Trophoblast cell (in vitro differentiated cells and primary cell): ENCODE measurements around the gene NTM.

Experiments
- DNase-seq, 2 donors: peaks; one replicate each; pipeline ENCODE4 v3.0.0-alpha.2; 2016
- H2AFZ ChIP-seq: 2 replicates; pipeline ENCODE4 v1.6.1; 2013; ENCODE audit warnings: low read length, moderate library complexity, mild to moderate bottlenecking; ENCODE audit not compliant: insufficient read depth, poor library complexity
- H2AK5ac ChIP-seq: 2 replicates; pipeline ENCODE4 v1.6.1; 2013; ENCODE audit warnings: mild to moderate bottlenecking, low read length
- H2BK120ac ChIP-seq: 2 replicates; pipeline ENCODE4 v1.6.1; 2013; ENCODE audit warnings: low read length, mild to moderate bottlenecking, moderate library complexity; ENCODE audit not compliant: insufficient read depth, poor library complexity
- H2BK12ac ChIP-seq: 2 replicates; pipeline ENCODE4 v1.6.1; 2013; ENCODE audit warnings: mild to moderate bottlenecking, low read length, moderate library complexity
- H2BK5ac ChIP-seq: 2 replicates; pipeline ENCODE4 v1.6.1; 2013; ENCODE audit warnings: low read length, low read depth, moderate library complexity, mild to moderate bottlenecking; ENCODE audit not compliant: poor library complexity
- H3K14ac ChIP-seq: 2 replicates; pipeline ENCODE4 v1.6.1; 2013; ENCODE audit warnings: mild to moderate bottlenecking, low read length
- H3K18ac ChIP-seq: 2 replicates; pipeline ENCODE4 v1.6.1; 2013; ENCODE audit warnings: mild to moderate bottlenecking, low read length
- H3K23ac ChIP-seq: 2 replicates; pipeline ENCODE4 v1.6.1; 2013; ENCODE audit warnings: low read length
- H3K27ac ChIP-seq: 2 replicates; pipeline ENCODE4 v1.5.1; 2013; ENCODE audit warnings: low read depth, mild to moderate bottlenecking, inconsistent platforms, low read length, moderate library complexity
- H3K27me3 ChIP-seq: 2 replicates; pipeline ENCODE4 v1.6.1; 2013; ENCODE audit warnings: inconsistent platforms, mild to moderate bottlenecking, low read length, moderate library complexity; ENCODE audit not compliant: insufficient read depth
- H3K36me3 ChIP-seq, 2 experiments: 1 replicate in 1 of 2; 2 replicates in 1 of 2; pipeline ENCODE4 v1.6.1; 2013; ENCODE audit warnings: low read length in 2 of 2, mild to moderate bottlenecking in 2 of 2, moderate library complexity in 1 of 2; ENCODE audit not compliant: insufficient read depth in 2 of 2, control insufficient read depth in 1 of 2
- H3K4ac ChIP-seq: 2 replicates; pipeline ENCODE4 v1.6.1; 2013; ENCODE audit warnings: low read depth, mild to moderate bottlenecking, low read length, moderate library complexity
- H3K4me1 ChIP-seq, 2 experiments: 1 replicate in 1 of 2; 2 replicates in 1 of 2; pipeline ENCODE4 v1.6.1; 2013; ENCODE audit warnings: low read length in 2 of 2, mild to moderate bottlenecking in 2 of 2, moderate library complexity in 1 of 2; ENCODE audit not compliant: insufficient read depth in 2 of 2, control insufficient read depth in 1 of 2
- H3K4me2 ChIP-seq: 2 replicates; pipeline ENCODE4 v1.6.1; 2013; ENCODE audit warnings: inconsistent platforms, mild to moderate bottlenecking, low read length, moderate library complexity
- H3K4me3 ChIP-seq: 2 replicates; pipeline ENCODE4 v1.5.1; 2013; ENCODE audit warnings: mild to moderate bottlenecking, low read depth, low read length, inconsistent platforms
- H3K79me1 ChIP-seq: one replicate; pipeline ENCODE4 v1.6.1; 2013; ENCODE audit warnings: low read length
- H3K79me2 ChIP-seq: 2 replicates; pipeline ENCODE4 v1.6.1; 2013; ENCODE audit warnings: low read length, mild to moderate bottlenecking; ENCODE audit not compliant: control insufficient read depth, insufficient read depth, poor library complexity
- H3K9ac ChIP-seq: 2 replicates; pipeline ENCODE4 v1.6.1; 2013; ENCODE audit warnings: mild to moderate bottlenecking, low read length
- H3K9me3 ChIP-seq: 2 replicates; pipeline ENCODE4 v1.6.1; 2013; ENCODE audit warnings: low read depth, mild to moderate bottlenecking, control low read depth, inconsistent platforms, low read length; ENCODE audit not compliant: insufficient read depth
- H4K12ac ChIP-seq: 2 replicates; pipeline ENCODE4 v1.6.1; 2013; ENCODE audit warnings: low read depth, mild to moderate bottlenecking, low read length, moderate library complexity
- H4K8ac ChIP-seq: 2 replicates; pipeline ENCODE4 v1.6.1; 2013; ENCODE audit warnings: low read depth, mild to moderate bottlenecking, low read length, moderate library complexity
- H4K91ac ChIP-seq: one replicate; pipeline ENCODE4 v1.6.1; 2013; ENCODE audit warnings: low read depth, mild to moderate bottlenecking, low read length, moderate library complexity
- WGBS: extraction: QIAGEN DNeasy Blood & Tissue Kit; methylation state at CpG from one replicate; pipeline ENCODE4 v1.1.7; 2013; ENCODE audit warnings: missing lambda C conversion rate; ENCODE audit not compliant: insufficient read length, insufficient coverage; ENCODE audit errors: extremely low coverage; 5-methylcytosine and 5-hydroxymethylcytosine counted together

Gene NTM

DNA sequence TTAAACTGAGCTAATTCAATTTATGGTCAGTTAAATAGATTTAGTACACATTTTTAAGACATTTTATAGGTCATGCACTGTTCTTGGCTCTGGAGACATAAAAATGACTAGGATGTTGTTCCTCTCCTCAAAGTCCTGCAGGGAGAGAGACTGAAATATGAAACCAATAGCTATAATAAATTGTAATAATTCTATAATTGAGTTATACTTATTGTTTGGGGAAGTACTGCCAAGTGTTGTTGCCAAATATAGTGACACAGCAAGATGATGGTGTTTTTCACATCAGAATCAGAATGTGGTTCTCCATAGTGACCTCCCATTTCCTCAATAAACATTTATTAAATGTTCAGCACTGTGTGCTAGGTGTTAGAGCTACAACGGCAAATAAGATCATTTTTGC lies 470.6 kb downstream of the NTM start:
- Histone ChIP-seq H3K79me2 (no peaks in the 10 kb centered on the region), H3K27me3 (no peaks in the 10 kb centered on the region), H2BK12ac (no peak overlapping the region), H3K27ac (no peak overlapping the region), H3K4ac (no peak overlapping the region), H3K14ac (no peak overlapping the region), H2AK5ac (no peak overlapping the region), H2AFZ (no peak overlapping the region), H3K36me3 (no peaks in the 10 kb centered on the region), H3K23ac (no peak overlapping the region), H3K4me3 (no peak overlapping the region), H4K8ac (no peak overlapping the region), H3K4me2 (no peak overlapping the region), H3K18ac (no peak overlapping the region), H4K91ac (no peak overlapping the region), H2BK120ac (no peak overlapping the region), H3K79me1 (no peaks in the 10 kb centered on the region), H2BK5ac (no peak overlapping the region), H4K12ac (no peak overlapping the region), H3K9me3 (no peaks in the 10 kb centered on the region), H3K4me1 (no peaks in the 10 kb centered on the region), H3K9ac (no peak overlapping the region)
- no peak for DNase-seq
- no CpG with 5 or more reads among the region's 1 CpG for WGBS

DNA sequence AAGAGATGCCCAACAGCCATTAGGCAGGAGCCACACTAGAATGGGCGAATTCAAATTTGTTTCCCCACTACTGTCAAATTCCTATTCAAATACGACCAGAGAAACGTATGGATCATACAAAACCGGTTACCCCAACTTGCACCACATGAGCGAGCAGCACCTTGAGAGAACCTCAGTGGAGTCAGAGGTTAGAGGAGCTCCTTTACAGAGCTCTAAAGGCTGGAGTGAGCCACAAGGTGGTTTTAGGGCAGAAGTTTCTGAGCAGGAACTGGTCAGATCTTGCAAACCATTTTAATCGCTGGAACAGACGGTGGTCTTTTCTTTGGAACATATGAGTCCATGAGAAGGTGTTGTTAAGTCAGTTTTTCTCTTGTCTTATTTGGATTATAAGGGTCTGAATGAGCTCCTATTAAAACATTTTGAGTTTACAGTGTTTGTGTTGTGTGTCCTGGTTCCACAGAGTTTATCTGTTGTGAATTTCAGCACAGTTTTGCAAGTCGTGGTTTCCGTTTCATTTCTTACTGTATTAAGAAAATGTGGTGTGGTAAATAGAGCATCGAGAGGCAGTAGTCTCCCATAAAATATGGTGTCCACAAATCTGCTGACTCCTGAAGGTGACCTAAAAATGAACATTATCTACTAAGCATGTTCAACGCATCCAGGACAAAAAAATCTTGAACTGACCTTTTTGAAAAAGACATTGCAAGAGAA lies 471.7 kb downstream of the NTM start:
- Histone ChIP-seq H3K36me3 (no peaks in the 10 kb centered on the region), H3K23ac (no peak overlapping the region), H3K9ac (no peak overlapping the region), H4K91ac (no peak overlapping the region), H3K4me1 (no peaks in the 10 kb centered on the region), H3K9me3 (no peaks in the 10 kb centered on the region), H2AFZ (no peak overlapping the region), H2AK5ac (no peak overlapping the region), H3K4ac (no peak overlapping the region), H4K12ac (no peak overlapping the region), H3K18ac (no peak overlapping the region), H3K79me1 (no peaks in the 10 kb centered on the region), H3K79me2 (no peaks in the 10 kb centered on the region), H3K4me3 (no peak overlapping the region), H3K27me3 (no peaks in the 10 kb centered on the region), H3K27ac (no peak overlapping the region), H3K14ac (no peak overlapping the region), H2BK120ac (no peak overlapping the region), H2BK5ac (no peak overlapping the region), H4K8ac (no peak overlapping the region), H3K4me2 (no peak overlapping the region), H2BK12ac (no peak overlapping the region)
- no CpG with 5 or more reads among the region's 11 CpGs for WGBS
- no peak for DNase-seq

DNA sequence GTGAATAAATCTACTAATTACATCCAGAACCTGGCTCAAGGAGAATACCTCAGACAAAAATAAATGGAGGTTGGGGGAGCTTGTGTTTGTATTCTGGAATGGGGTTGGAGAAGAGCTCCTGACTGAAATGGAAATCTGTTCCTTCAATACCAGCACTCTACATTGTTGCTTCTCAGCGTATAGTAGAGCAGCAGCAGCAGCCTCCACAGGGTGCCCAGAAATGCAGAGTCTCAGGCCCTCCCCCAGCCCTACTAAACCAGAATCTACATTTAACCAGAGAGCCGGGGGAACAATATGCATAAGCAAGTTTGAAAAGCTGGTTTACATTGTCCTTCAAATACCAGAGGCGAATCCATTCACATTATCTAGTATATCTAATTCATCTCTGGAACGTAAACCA lies 474.8 kb downstream of the NTM start:
- H3K14ac ChIP-seq = no peak overlapping the region
- H4K91ac ChIP-seq = no peak overlapping the region
- H2BK12ac ChIP-seq = no peak overlapping the region
- no peaks in the 10 kb centered on the region for H3K36me3 ChIP-seq
- no peaks in the 10 kb centered on the region for H3K79me2 ChIP-seq
- H3K23ac ChIP-seq = no peak overlapping the region
- no peak overlapping the region for H3K4ac ChIP-seq
- no peak overlapping the region for H3K9ac ChIP-seq
- no peak overlapping the region for H2BK5ac ChIP-seq
- H3K4me1 ChIP-seq = no peaks in the 10 kb centered on the region
- H3K27me3 ChIP-seq = no peaks in the 10 kb centered on the region
- H3K27ac ChIP-seq = no peak overlapping the region
- no peak overlapping the region for H4K8ac ChIP-seq
- no peak overlapping the region for H3K18ac ChIP-seq
- no CpG with 5 or more reads among the region's 4 CpGs for WGBS
- H3K9me3 ChIP-seq = no peaks in the 10 kb centered on the region
- H2AFZ ChIP-seq = no peak overlapping the region
- no peak overlapping the region for H2BK120ac ChIP-seq
- peak in 1 of 2 donors; percentile 2 for DNase-seq
- H2AK5ac ChIP-seq = no peak overlapping the region
- H4K12ac ChIP-seq = peak overlapping the region; percentile 43
- H3K4me2 ChIP-seq = no peak overlapping the region
- H3K79me1 ChIP-seq = no peaks in the 10 kb centered on the region
- no peak overlapping the region for H3K4me3 ChIP-seq

DNA sequence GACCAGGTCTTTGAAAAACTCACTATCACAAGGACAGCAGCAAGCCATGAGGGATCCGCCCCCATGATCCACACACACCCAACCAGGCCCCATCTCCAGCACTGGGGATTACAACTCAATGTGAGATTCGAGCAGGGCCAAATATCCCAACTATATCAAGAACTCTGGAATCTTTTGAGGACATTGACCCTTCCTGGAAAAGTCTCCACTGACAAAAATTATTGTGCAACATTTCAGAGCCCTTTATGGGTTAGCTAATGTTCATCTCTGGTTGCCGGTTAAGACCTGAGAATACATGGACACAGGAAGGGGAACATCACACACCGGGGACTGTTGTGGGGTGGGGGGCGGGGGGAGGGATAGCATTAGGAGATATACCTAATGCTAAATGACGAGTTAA lies 479.1 kb downstream of the NTM start:
- Histone ChIP-seq H3K14ac (no peak overlapping the region), H2BK5ac (no peak overlapping the region), H3K27me3 (no peaks in the 10 kb centered on the region), H2BK12ac (no peak overlapping the region), H4K12ac (no peak overlapping the region), H4K8ac (no peak overlapping the region), H3K9me3 (no peaks in the 10 kb centered on the region), H3K4ac (no peak overlapping the region), H3K79me1 (no peaks in the 10 kb centered on the region), H2BK120ac (no peak overlapping the region), H3K9ac (no peak overlapping the region), H4K91ac (no peak overlapping the region), H3K27ac (no peak overlapping the region), H3K36me3 (no peaks in the 10 kb centered on the region), H2AFZ (no peak overlapping the region), H3K18ac (no peak overlapping the region), H3K4me1 (no peaks in the 10 kb centered on the region), H2AK5ac (no peak overlapping the region), H3K79me2 (no peaks in the 10 kb centered on the region), H3K4me3 (no peak overlapping the region), H3K4me2 (no peak overlapping the region), H3K23ac (no peak overlapping the region)
- WGBS = no CpG with 5 or more reads among the region's 6 CpGs
- DNase-seq = no peak
